Measurements from ENCODE around the gene CTSC.

Gene CTSC

DNA sequence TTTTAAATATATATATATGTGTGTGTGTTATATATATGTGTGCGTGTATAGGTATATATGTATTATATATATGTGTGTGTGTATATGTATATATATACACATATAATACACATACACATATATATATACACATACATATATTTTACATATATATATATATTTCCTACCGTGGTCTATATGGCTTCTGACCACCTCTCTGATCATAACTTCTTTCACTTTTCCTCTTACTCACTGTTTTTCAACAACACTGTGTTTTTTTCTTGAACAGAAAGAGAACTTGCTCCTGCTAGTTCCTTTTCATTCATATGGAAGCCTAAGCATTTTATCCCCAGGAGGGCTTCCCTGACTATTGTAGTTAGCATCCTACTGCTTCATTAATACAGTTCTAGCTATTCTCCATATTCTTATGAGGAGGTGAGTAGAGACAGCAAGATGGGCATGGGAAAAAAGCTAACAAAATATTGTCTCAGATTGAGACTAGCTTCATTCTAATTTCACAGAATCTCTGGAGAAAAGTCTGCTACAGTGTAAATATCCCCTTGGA lies 38.5 kb upstream of the CTSC start:
- Histone ChIP-seq H3K9me3 (ENCODE audit: low read depth, low read length) (no peaks in the 10 kb centered on the region), H3K9ac (ENCODE audit: insufficient read length) (no peak overlapping the region), H3K4me3 (no peak overlapping the region), H3K27ac (no peak overlapping the region), H3K36me3 (ENCODE audit: insufficient read depth, low read length) (no peaks in the 10 kb centered on the region)
- no peak for TF ChIP-seq EZH2 (IDR thresholded peaks at IDR 0.05)
- no peak for TF ChIP-seq FOXP2 (optimal IDR thresholded peaks at IDR 0.05; ENCODE audit: control extremely low read depth, extremely low read length, insufficient read depth)
- no peak for TF ChIP-seq POLR2AphosphoS5 (IDR thresholded peaks at IDR 0.05; ENCODE audit: borderline replicate concordance, low read depth, low read length)
- DNase-seq (ENCODE audit: low read depth, low spot score) = no peak

- Histone ChIP-seq H3K27ac (no peak overlapping the region), H3K4me3 (no peak overlapping the region), H3K9me3 (ENCODE audit: low read depth, low read length) (no peaks in the 10 kb centered on the region), H3K9ac (ENCODE audit: insufficient read length) (no peak overlapping the region), H3K36me3 (ENCODE audit: insufficient read depth, low read length) (no peaks in the 10 kb centered on the region)
- TF ChIP-seq EZH2 (IDR thresholded peaks at IDR 0.05) (no peak), POLR2AphosphoS5 (IDR thresholded peaks at IDR 0.05; ENCODE audit: borderline replicate concordance, low read depth, low read length) (no peak)
- no peak for DNase-seq (ENCODE audit: low read depth, low spot score)
These were observed 33.2 kb upstream of the CTSC start for GRCh38 chr11:88370782-88371181.

- no peak for TF ChIP-seq POLR2AphosphoS5 (IDR thresholded peaks at IDR 0.05; ENCODE audit: borderline replicate concordance, low read depth, low read length)
- TF ChIP-seq FOXP2 (optimal IDR thresholded peaks at IDR 0.05; ENCODE audit: control extremely low read depth, extremely low read length, insufficient read depth) = no peak
- no peak for TF ChIP-seq EZH2 (IDR thresholded peaks at IDR 0.05)
- Histone ChIP-seq H3K4me3 (no peak overlapping the region), H3K27ac (no peak overlapping the region), H3K9me3 (ENCODE audit: low read depth, low read length) (no peaks in the 10 kb centered on the region), H3K36me3 (ENCODE audit: insufficient read depth, low read length) (no peaks in the 10 kb centered on the region), H3K9ac (ENCODE audit: insufficient read length) (no peak overlapping the region)
- no peak for DNase-seq (ENCODE audit: low read depth, low spot score)
These were observed 29.8 kb upstream of the CTSC start for GRCh38 chr11:88367310-88367709.

DNA sequence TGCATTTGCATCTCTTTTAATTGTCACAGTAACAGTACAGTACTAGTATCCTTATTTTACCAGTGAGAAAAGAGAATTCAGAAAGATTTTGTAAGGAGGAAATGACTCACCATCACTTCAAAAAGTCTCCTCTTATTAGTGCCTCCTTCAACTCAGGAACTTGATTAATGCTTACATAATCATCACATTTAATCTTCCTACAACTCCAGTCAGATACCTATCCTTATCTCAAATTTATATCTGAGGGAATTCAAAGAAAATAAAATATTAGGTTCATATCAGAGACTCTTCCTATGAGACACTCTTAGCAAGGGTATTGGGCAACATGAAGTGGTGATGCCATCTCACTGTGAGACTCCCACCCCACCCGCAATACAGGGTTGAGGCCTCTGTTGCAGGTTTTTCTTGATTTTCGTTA lies 26.1 kb upstream of the CTSC start:
- no peak overlapping the region for H3K9ac ChIP-seq (ENCODE audit: insufficient read length)
- no peaks in the 10 kb centered on the region for H3K9me3 ChIP-seq (ENCODE audit: low read depth, low read length)
- no peak overlapping the region for H3K27ac ChIP-seq
- DNase-seq (ENCODE audit: low read depth, low spot score) = no peak
- H3K4me3 ChIP-seq = no peak overlapping the region
- no peak for TF ChIP-seq FOXP2 (optimal IDR thresholded peaks at IDR 0.05; ENCODE audit: control extremely low read depth, extremely low read length, insufficient read depth)
- TF ChIP-seq POLR2AphosphoS5 (IDR thresholded peaks at IDR 0.05; ENCODE audit: borderline replicate concordance, low read depth, low read length) = no peak
- no peak for TF ChIP-seq EZH2 (IDR thresholded peaks at IDR 0.05)
- H3K36me3 ChIP-seq (ENCODE audit: insufficient read depth, low read length) = no peaks in the 10 kb centered on the region

DNA sequence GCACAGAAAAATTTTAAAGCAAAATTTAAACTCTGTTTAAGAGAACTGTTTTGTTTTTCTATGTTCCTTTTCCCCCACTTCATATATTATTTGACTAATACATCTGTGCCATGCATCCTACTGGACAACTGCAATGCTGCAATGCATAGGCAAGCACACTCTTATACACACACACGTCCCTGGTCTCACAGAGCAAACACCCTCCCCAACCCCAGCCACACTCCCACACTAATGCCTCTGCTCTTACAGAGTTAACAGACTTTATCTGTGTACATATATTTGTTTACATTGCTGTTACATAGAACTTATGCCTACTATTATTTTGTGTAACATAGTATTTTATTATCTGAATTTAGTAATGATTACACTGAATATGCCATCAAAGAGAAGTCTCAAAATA lies 25.5 kb upstream of the CTSC start:
- TF ChIP-seq FOXP2 (optimal IDR thresholded peaks at IDR 0.05; ENCODE audit: control extremely low read depth, extremely low read length, insufficient read depth) (no peak), EZH2 (IDR thresholded peaks at IDR 0.05) (no peak), POLR2AphosphoS5 (IDR thresholded peaks at IDR 0.05; ENCODE audit: borderline replicate concordance, low read depth, low read length) (no peak)
- DNase-seq (ENCODE audit: low read depth, low spot score) = no peak
- Histone ChIP-seq H3K27ac (no peak overlapping the region), H3K9me3 (ENCODE audit: low read depth, low read length) (no peaks in the 10 kb centered on the region), H3K36me3 (ENCODE audit: insufficient read depth, low read length) (no peaks in the 10 kb centered on the region), H3K4me3 (no peak overlapping the region), H3K9ac (ENCODE audit: insufficient read length) (no peak overlapping the region)

- no peak for DNase-seq (ENCODE audit: low read depth, low spot score)
- Histone ChIP-seq H3K4me3 (no peak overlapping the region), H3K36me3 (ENCODE audit: insufficient read depth, low read length) (no peaks in the 10 kb centered on the region), H3K9ac (ENCODE audit: insufficient read length) (no peak overlapping the region), H3K9me3 (ENCODE audit: low read depth, low read length) (no peaks in the 10 kb centered on the region), H3K27ac (no peak overlapping the region)
- TF ChIP-seq EZH2 (IDR thresholded peaks at IDR 0.05) (no peak), FOXP2 (optimal IDR thresholded peaks at IDR 0.05; ENCODE audit: control extremely low read depth, extremely low read length, insufficient read depth) (no peak), POLR2AphosphoS5 (IDR thresholded peaks at IDR 0.05; ENCODE audit: borderline replicate concordance, low read depth, low read length) (no peak)
These were observed 22.6 kb upstream of the CTSC start for GRCh38 chr11:88360141-88360540.

DNA sequence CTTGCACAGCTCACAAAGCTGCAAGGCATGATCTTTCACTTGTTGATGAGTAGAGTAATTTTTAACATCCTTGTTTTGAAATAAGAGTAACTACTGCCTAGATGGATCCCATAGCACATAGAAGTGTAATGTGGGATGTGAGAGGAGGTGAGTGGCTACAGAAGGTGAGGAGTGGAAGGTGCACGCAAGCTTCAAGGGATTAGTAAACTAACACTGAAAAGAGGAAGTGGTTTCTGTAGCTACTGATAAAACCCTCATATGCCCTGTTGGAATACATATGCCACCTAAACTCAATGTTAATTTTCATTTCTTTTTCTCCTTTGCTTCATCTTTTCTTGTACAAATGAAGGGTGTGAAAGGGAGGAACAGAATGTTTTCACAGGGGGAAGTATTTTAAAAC lies 22.0 kb upstream of the CTSC start:
- TF ChIP-seq POLR2AphosphoS5 (IDR thresholded peaks at IDR 0.05; ENCODE audit: borderline replicate concordance, low read depth, low read length) = no peak
- no peak for TF ChIP-seq FOXP2 (optimal IDR thresholded peaks at IDR 0.05; ENCODE audit: control extremely low read depth, extremely low read length, insufficient read depth)
- no peak for TF ChIP-seq EZH2 (IDR thresholded peaks at IDR 0.05)
- H3K27ac ChIP-seq = no peak overlapping the region
- no peak for DNase-seq (ENCODE audit: low read depth, low spot score)

DNA sequence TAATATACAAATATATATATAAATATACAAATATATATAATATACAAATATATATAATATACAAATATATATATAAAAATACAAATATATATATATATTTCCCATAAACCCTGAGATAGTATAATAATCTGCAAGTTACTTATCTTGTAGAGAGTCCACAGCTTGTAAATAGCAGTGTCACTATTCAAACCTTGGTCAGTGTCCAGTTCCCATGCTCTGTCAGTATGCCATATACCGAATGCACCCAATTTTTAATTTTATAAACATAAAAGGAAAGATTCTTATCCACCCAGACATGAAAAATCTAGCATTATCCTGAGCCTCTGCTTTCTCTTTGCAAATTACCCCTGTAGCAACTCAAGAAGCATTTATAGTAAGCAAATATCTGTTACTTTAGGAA lies 21.6 kb upstream of the CTSC start:
- no peak for TF ChIP-seq POLR2AphosphoS5 (IDR thresholded peaks at IDR 0.05; ENCODE audit: borderline replicate concordance, low read depth, low read length)
- no peak for TF ChIP-seq FOXP2 (optimal IDR thresholded peaks at IDR 0.05; ENCODE audit: control extremely low read depth, extremely low read length, insufficient read depth)
- TF ChIP-seq EZH2 (IDR thresholded peaks at IDR 0.05) = no peak
- H3K36me3 ChIP-seq (ENCODE audit: insufficient read depth, low read length) = no peaks in the 10 kb centered on the region
- DNase-seq (ENCODE audit: low read depth, low spot score) = no peak
- no peak overlapping the region for H3K9ac ChIP-seq (ENCODE audit: insufficient read length)
- no peak overlapping the region for H3K4me3 ChIP-seq
- no peaks in the 10 kb centered on the region for H3K9me3 ChIP-seq (ENCODE audit: low read depth, low read length)
- no peak overlapping the region for H3K27ac ChIP-seq

More for the DNA sequence above, 22.0 kb upstream of the CTSC start:
- no peak overlapping the region for H3K4me3 ChIP-seq
- no peak overlapping the region for H3K9ac ChIP-seq (ENCODE audit: insufficient read length)
- H3K36me3 ChIP-seq (ENCODE audit: insufficient read depth, low read length) = no peaks in the 10 kb centered on the region
- H3K9me3 ChIP-seq (ENCODE audit: low read depth, low read length) = no peaks in the 10 kb centered on the region

DNA sequence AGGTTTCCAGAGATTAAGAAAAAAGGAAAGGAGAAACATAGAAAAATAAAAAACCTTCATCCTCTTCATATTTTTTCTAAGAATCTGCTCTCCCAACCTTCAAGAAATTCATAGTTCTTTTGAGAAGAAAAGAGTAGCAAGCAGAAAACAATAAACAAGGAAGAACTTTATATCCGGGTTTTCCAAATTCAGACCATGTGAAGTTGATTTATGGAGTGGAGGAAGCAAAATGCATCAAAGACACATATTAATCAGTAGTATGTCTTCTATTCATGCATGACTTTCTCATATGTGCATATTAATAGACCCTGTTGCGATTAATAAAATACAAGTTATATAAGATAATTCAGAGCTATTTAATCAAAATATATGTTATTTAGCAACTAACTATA lies 20.5 kb upstream of the CTSC start:
- peak overlapping the region; percentile 12 for H3K9ac ChIP-seq (ENCODE audit: insufficient read length)
- no peaks in the 10 kb centered on the region for H3K9me3 ChIP-seq (ENCODE audit: low read depth, low read length)
- H3K27ac ChIP-seq = peak overlapping the region; percentile 86
- DNase-seq (ENCODE audit: low read depth, low spot score) = no peak
- TF ChIP-seq EZH2 (IDR thresholded peaks at IDR 0.05) (no peak), POLR2AphosphoS5 (IDR thresholded peaks at IDR 0.05; ENCODE audit: borderline replicate concordance, low read depth, low read length) (no peak), FOXP2 (optimal IDR thresholded peaks at IDR 0.05; ENCODE audit: control extremely low read depth, extremely low read length, insufficient read depth) (no peak)
- no peaks in the 10 kb centered on the region for H3K36me3 ChIP-seq (ENCODE audit: insufficient read depth, low read length)
- peak overlapping the region; percentile 41 for H3K4me3 ChIP-seq
